ENCODE measurements around the gene RPL27A.

RPL27A gene

GRCh38 chr11:8733852-8734251 lies 51.3 kb downstream of the RPL27A start:
- no peak for TF ChIP-seq CTCF (conservative IDR thresholded peaks at IDR 0.05; ENCODE audit: low read depth, low read length)
- H3K4me3 ChIP-seq (ENCODE audit: low read length): no peak overlapping the region
- DNase-seq (ENCODE audit: low read depth): no peak

- DNase-seq (ENCODE audit: low read depth): no peak
- no peak overlapping the region for H3K4me3 ChIP-seq (ENCODE audit: low read length)
- TF ChIP-seq CTCF (conservative IDR thresholded peaks at IDR 0.05; ENCODE audit: low read depth, low read length): no peak
These were observed 52.5 kb downstream of the RPL27A start for GRCh38 chr11:8735094-8735493.

- TF ChIP-seq CTCF (conservative IDR thresholded peaks at IDR 0.05; ENCODE audit: low read depth, low read length): no peak
- H3K4me3 ChIP-seq (ENCODE audit: low read length): no peak overlapping the region
- DNase-seq (ENCODE audit: low read depth): no peak
These were observed 56.8 kb downstream of the RPL27A start for GRCh38 chr11:8739309-8739793.
